Heart left ventricle (tissue), 16 donors: ENCODE data around the gene EHD1. TPM values are rescaled to one million over a fixed set of nuclear protein-coding genes. Genes with fewer than 3 reads are reported as not detected.

Experiments used
- ATAC-seq, 4 donors: fragments of 200-7000 bp; cut with Tn5 transposase; one replicate each; pipeline ENCODE4 v1.9.1; 2020 to 2022; ENCODE audit warnings: moderate library complexity in 4 of 4, mild to moderate bottlenecking in 3 of 4, moderate number of reproducible peaks in 1 of 4
- DNase-seq, 5 donors: peaks; one replicate each; pipeline ENCODE4 v3.0.0-alpha.2; 2020
- H3K27ac ChIP-seq, 12 donors: fragments of 200-600 bp; sonication (generic) in 4 of 12; one replicate each; pipeline versions ENCODE4 v1.5.0 to v1.8.0; 2016 to 2022; ENCODE audit warnings: mild to moderate bottlenecking in 2 of 12
- H3K27me3 ChIP-seq, 9 donors: fragments of 200-600 bp; sonication (generic) in 2 of 9; one replicate each; pipeline versions ENCODE4 v1.5.1 to v1.8.0; 2016 to 2022; ENCODE audit warnings: mild to moderate bottlenecking in 3 of 9
- H3K36me3 ChIP-seq, 9 donors: fragments of 200-600 bp; sonication (generic) in 2 of 9; one replicate each; pipeline versions ENCODE4 v1.5.0 to v1.8.0; 2018 to 2022; ENCODE audit warnings: mild to moderate bottlenecking in 2 of 9
- H3K4me1 ChIP-seq, 12 donors: fragments of 200-600 bp; sonication (generic) in 4 of 12; one replicate each; pipeline versions ENCODE4 v1.5.0 to v1.8.0; 2016 to 2022; ENCODE audit warnings: mild to moderate bottlenecking in 3 of 12
- H3K4me3 ChIP-seq, 12 donors: fragments of 200-600 bp; sonication (generic) in 4 of 12; one replicate each; pipeline versions ENCODE4 v1.5.0 to v1.8.0; 2017 to 2022; ENCODE audit warnings: mild to moderate bottlenecking in 9 of 12, moderate library complexity in 4 of 12
- H3K9me3 ChIP-seq, 12 donors: fragments of 200-600 bp; sonication (generic) in 4 of 12; one replicate each; pipeline versions ENCODE4 v1.5.0 to v1.8.0; 2016 to 2022; ENCODE audit warnings: mild to moderate bottlenecking in 1 of 12
- POLR2A ChIP-seq, 2 donors: fragments of 450-650 bp; IDR thresholded peaks; one replicate each; pipeline ENCODE4 v1.6.1; 2017; ENCODE audit warnings: antibody characterized with exemption in 2 of 2, mild to moderate bottlenecking in 2 of 2, moderate library complexity in 2 of 2
- WGBS, 4 donors: extraction: QIAGEN DNeasy Blood & Tissue Kit in 2 of 4; methylation state at CpG; one replicate each; pipeline versions ENCODE4 v1.1.5 to v1.1.7; 2013 to 2018; 5-methylcytosine and 5-hydroxymethylcytosine counted together
- intact Hi-C, 10 donors: fragments of 100-400 bp; cut with DNase I; formaldehyde crosslinking; loops; one replicate each; pipeline versions ENCODE4 v1.11.1 to v1.14.2; 2022
- polyA plus RNA-seq, 2 donors: library from polyadenylated mRNA; stranded (reverse); fragments of 200-250 nt; gene quantifications; one replicate each; pipeline ENCODE4 v1.2.3, GENCODE V29; 2013
- total RNA-seq, 9 donors: library from RNA; depleted of rRNA in 2 of 9; stranded (reverse); fragments of >200 nt in 2 of 9; fragmentation: NEBNext Ultra II Directional in 3 of 9; extraction: Animal tissue kit (Norgen Biotek cat#: 25700) in 3 of 9; gene quantifications; one replicate each; pipeline versions ENCODE4 v1.1.0 to v1.2.4, GENCODE V29; 2016 to 2023
- TF ChIP-seq, protein P1 (sequence below), 12 donors: fragments of 200-600 bp; sonication (generic) in 4 of 12; IDR thresholded peaks; one replicate each; pipeline versions ENCODE4 v1.5.0 to v1.8.0; 2018 to 2022; ENCODE audit warnings: antibody characterized with exemption in 12 of 12, mild to moderate bottlenecking in 5 of 12
- donor health status: ischemic (EF 13 %, LVEDD 7.1; RV severe dilation, severe dysfunction).
- donor health status: healthy with polysubstance abuse.
- donor health status: DM: no; HTN: yes; CAD: no.
- donor health status: DM: no; HTN: no; CAD: no.
- donor health status: ischemic (EF 25% LVEDD 6.9; RV normal size, moderate dysfunction).
- donor health status: ischemic (EF 25% LVEDD 5.7; RV mildly dilated, moderate dysfunction).
- donor health status: healthy.
- donor health status: DM: yes; HTN: yes; CAD: no.
- donor health status: ischemic (EF 35%, LVEDD 5.7; RV mildly dilated, moderate dysfunction).
- donor health status: nonischemic (EF 11% LVEDD 7.7; RV severe dilation, severe dysfunction).
- donor health status: DM: yes; HTN: yes; CAD: no.
- donor health status: PGD.
- donor health status: ischemic (EF 29% LVEDD 5.4; RV normal size, mild dysfunction).
- donor health status: nonischemic (EF 23%, LVEDD 6.1; RV moderate dilation, normal function).

Gene EHD1
- total and polyA plus RNA-seq, 11 donors: 27.9 to 102 (median 58.0) TPM

GRCh38 chr11:64877390-64878222, 815 bp downstream of the EHD1 start:
- ATAC-seq (peak in 3 of 4 donors; percentile 0 to 2 (median 1)), DNase-seq (peak in 1 of 5 donors; percentile 44)
- Histone ChIP-seq H3K36me3 (peaks cover 0 to 23% (median 19%) of the 10 kb centered on the region in 9 donors), H3K9me3 (no peaks in the 10 kb centered on the region), H3K4me3 (peak overlapping the region; percentile 66 to 98 (median 88)), H3K4me1 (peaks cover 4 to 76% (median 65%) of the 10 kb centered on the region in 12 donors), H3K27ac (peak overlapping the region; percentile 69 to 97 (median 90)), H3K27me3 (no peaks in the 10 kb centered on the region)
- no peak for TF ChIP-seq POLR2A (IDR thresholded peaks at IDR 0.05)
- TF ChIP-seq, protein P1, sequence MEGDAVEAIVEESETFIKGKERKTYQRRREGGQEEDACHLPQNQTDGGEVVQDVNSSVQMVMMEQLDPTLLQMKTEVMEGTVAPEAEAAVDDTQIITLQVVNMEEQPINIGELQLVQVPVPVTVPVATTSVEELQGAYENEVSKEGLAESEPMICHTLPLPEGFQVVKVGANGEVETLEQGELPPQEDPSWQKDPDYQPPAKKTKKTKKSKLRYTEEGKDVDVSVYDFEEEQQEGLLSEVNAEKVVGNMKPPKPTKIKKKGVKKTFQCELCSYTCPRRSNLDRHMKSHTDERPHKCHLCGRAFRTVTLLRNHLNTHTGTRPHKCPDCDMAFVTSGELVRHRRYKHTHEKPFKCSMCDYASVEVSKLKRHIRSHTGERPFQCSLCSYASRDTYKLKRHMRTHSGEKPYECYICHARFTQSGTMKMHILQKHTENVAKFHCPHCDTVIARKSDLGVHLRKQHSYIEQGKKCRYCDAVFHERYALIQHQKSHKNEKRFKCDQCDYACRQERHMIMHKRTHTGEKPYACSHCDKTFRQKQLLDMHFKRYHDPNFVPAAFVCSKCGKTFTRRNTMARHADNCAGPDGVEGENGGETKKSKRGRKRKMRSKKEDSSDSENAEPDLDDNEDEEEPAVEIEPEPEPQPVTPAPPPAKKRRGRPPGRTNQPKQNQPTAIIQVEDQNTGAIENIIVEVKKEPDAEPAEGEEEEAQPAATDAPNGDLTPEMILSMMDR (IDR thresholded peaks at IDR 0.05): no peak
- intact Hi-C loops: loop anchor here in 1 of 10 donors (2.0 kb wide), 1 partner anchor 15 kb away; no protein-coding TSS in a partner anchor
- 0 to 1% (median 0%) methylated on average over 26 to 41 of the region's 41 CpGs for WGBS, 4 donors

- peaks cover 6 to 81% (median 72%) of the 10 kb centered on the region in 12 donors for H3K4me1 ChIP-seq
- intact Hi-C loops: loop anchor here in 1 of 10 donors (2.0 kb wide), 1 partner anchor 14 kb away; no protein-coding TSS in a partner anchor
- no peaks in the 10 kb centered on the region for H3K9me3 ChIP-seq
- ATAC-seq (no peak), DNase-seq (peak in 1 of 5 donors; percentile 50)
- TF ChIP-seq, protein P1 (IDR thresholded peaks at IDR 0.05): no peak
- TF ChIP-seq POLR2A (IDR thresholded peaks at IDR 0.05): no peak
- H3K27ac ChIP-seq: peak overlapping the region; percentile 0 to 97 (median 90)
- H3K36me3 ChIP-seq: peaks cover 0 to 31% (median 27%) of the 10 kb centered on the region in 9 donors
- no peaks in the 10 kb centered on the region for H3K27me3 ChIP-seq
- H3K4me3 ChIP-seq: peak overlapping the region; percentile 66 to 98 (median 88)
- 2 to 23% (median 9%) methylated on average over 13 to 14 of the region's 14 CpGs for WGBS, 4 donors
Observed at GRCh38 chr11:64876835-64877341, 1.5 kb downstream of the EHD1 start.

DNA sequence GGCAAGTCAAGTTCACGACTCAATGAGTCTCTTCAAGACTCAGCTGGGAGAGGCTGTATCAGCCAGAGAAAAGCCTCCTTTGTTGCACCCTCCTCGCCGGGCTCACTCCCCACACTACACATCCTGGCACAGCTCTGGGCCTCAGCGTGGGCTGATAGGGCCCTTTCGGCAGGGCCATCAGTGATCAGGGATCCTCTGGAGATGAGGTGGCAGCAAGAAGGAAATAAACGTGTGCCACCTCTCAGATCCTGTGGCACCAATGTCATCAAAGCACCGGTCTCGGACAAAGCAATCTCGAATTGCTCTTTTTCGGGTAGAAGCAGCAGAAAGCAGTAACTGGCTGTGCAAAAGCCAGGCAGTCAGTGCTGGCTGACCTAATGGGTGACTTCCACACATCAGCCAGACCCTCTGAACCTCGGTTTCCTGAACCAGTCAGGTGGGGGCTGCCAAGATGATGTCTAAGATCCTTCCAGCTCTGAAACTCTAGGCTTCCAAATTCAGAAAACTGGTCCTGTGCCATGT, 2.1 kb downstream of the EHD1 start:
- peak overlapping the region; percentile 66 to 98 (median 88) for H3K4me3 ChIP-seq
- ATAC-seq (no peak), DNase-seq (peak in 1 of 5 donors; percentile 30)
- peak overlapping the region; percentile 0 to 97 (median 90) for H3K27ac ChIP-seq
- intact Hi-C loops: loop anchor here in 1 of 10 donors (2.0 kb wide), 1 partner anchor 13 kb away; no protein-coding TSS in a partner anchor
- H3K36me3 ChIP-seq: peaks cover 0 to 37% (median 32%) of the 10 kb centered on the region in 9 donors
- H3K27me3 ChIP-seq: no peaks in the 10 kb centered on the region
- H3K9me3 ChIP-seq: no peaks in the 10 kb centered on the region
- H3K4me1 ChIP-seq: peaks cover 10 to 85% (median 77%) of the 10 kb centered on the region in 12 donors
- 19 to 40% (median 27%) methylated on average over 6 to 11 of the region's 11 CpGs for WGBS, 4 donors
- no peak for TF ChIP-seq POLR2A (IDR thresholded peaks at IDR 0.05)
- TF ChIP-seq, protein P1 (IDR thresholded peaks at IDR 0.05): no peak
